ENCODE data around the gene PPM1D.
"Not testable (repeated sequence)": the region's sequence is repeated elsewhere in the genome, so short reads cannot be mapped to it uniquely, and the experiment has no call there.

PPM1D gene

GRCh38 chr17:60606036-60606435 lies 6.0 kb downstream of the PPM1D start:
- no peaks in the 10 kb centered on the region for H3K36me3 ChIP-seq
- no peak overlapping the region for H3K4me3 ChIP-seq
- intact Hi-C loops (cut with DNase I; ENCODE audit: low total_unique reads): no loop called here
- H3K27ac ChIP-seq: peak overlapping the region in 1 of 2 donors; percentile 61
- peaks cover 0 to 52% (median 18%) of the 10 kb centered on the region in 4 donors for H3K4me1 ChIP-seq
- TF ChIP-seq, protein P1, sequence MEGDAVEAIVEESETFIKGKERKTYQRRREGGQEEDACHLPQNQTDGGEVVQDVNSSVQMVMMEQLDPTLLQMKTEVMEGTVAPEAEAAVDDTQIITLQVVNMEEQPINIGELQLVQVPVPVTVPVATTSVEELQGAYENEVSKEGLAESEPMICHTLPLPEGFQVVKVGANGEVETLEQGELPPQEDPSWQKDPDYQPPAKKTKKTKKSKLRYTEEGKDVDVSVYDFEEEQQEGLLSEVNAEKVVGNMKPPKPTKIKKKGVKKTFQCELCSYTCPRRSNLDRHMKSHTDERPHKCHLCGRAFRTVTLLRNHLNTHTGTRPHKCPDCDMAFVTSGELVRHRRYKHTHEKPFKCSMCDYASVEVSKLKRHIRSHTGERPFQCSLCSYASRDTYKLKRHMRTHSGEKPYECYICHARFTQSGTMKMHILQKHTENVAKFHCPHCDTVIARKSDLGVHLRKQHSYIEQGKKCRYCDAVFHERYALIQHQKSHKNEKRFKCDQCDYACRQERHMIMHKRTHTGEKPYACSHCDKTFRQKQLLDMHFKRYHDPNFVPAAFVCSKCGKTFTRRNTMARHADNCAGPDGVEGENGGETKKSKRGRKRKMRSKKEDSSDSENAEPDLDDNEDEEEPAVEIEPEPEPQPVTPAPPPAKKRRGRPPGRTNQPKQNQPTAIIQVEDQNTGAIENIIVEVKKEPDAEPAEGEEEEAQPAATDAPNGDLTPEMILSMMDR (IDR thresholded peaks at IDR 0.05): no peak
- H3K9me3 ChIP-seq: no peaks in the 10 kb centered on the region
- no peak for DNase-seq
- H3K27me3 ChIP-seq: no peaks in the 10 kb centered on the region

- Histone ChIP-seq H3K27ac (no peak overlapping the region), H3K27me3 (no peaks in the 10 kb centered on the region), H3K4me1 (peaks cover 0 to 33% (median 12%) of the 10 kb centered on the region in 4 donors), H3K36me3 (no peaks in the 10 kb centered on the region), H3K4me3 (no peak overlapping the region), H3K9me3 (no peaks in the 10 kb centered on the region)
- TF ChIP-seq, protein P1 (IDR thresholded peaks at IDR 0.05): no peak
- no peak for DNase-seq
- intact Hi-C loops (cut with DNase I; ENCODE audit: low total_unique reads): no loop called here
These were observed 10.5 kb downstream of the PPM1D start for GRCh38 chr17:60610473-60610872.

- H3K4me1 ChIP-seq: peaks cover 0 to 33% (median 12%) of the 10 kb centered on the region in 4 donors
- DNase-seq; H3K9me3 ChIP-seq; H3K27me3 ChIP-seq; intact Hi-C loops (cut with DNase I; ENCODE audit: low total_unique reads); H3K36me3 ChIP-seq; H3K27ac ChIP-seq; H3K4me3 ChIP-seq: not testable (repeated sequence)
These were observed 11.3 kb downstream of the PPM1D start for GRCh38 chr17:60611321-60611720.

DNA sequence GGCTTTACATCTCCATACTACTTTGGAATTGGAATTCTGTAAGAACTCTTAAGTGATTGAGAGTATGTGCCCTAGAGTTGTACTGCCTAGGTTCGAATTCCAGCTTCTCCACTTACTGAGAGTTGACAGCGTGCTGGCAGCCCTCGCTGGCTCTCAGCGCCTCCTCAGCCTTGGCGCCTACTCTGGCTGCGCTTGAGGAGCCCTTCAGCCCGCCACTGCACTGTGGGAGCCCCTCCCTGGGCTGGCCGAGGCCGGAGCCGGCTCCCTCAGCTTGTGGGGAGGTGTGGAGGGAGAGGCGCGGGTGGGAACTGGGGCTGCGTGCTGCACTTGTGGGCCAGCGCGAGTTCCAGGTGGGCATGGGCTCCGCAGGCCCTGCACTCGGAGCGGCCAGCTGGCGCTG lies 13.3 kb downstream of the PPM1D start:
- TF ChIP-seq, protein P1 (IDR thresholded peaks at IDR 0.05): no peak

GRCh38 chr17:60613796-60614195 lies 13.8 kb downstream of the PPM1D start:
- H3K4me3 ChIP-seq; H3K27me3 ChIP-seq; H3K36me3 ChIP-seq; H3K27ac ChIP-seq; H3K9me3 ChIP-seq; intact Hi-C loops (cut with DNase I; ENCODE audit: low total_unique reads); DNase-seq: not testable (repeated sequence)
- peaks cover 0 to 35% (median 12%) of the 10 kb centered on the region in 4 donors for H3K4me1 ChIP-seq

More for the DNA sequence above, 13.3 kb downstream of the PPM1D start:
- Histone ChIP-seq H3K27ac (no peak overlapping the region), H3K9me3 (no peaks in the 10 kb centered on the region), H3K36me3 (no peaks in the 10 kb centered on the region), H3K4me3 (no peak overlapping the region), H3K4me1 (peaks cover 0 to 35% (median 12%) of the 10 kb centered on the region in 4 donors), H3K27me3 (no peaks in the 10 kb centered on the region)
- DNase-seq: no peak
- intact Hi-C loops (cut with DNase I; ENCODE audit: low total_unique reads): no loop called here

- H3K4me1 ChIP-seq: peaks cover 0 to 39% (median 12%) of the 10 kb centered on the region in 4 donors
- H3K9me3 ChIP-seq; intact Hi-C loops (cut with DNase I; ENCODE audit: low total_unique reads); H3K27me3 ChIP-seq; H3K4me3 ChIP-seq; DNase-seq; H3K27ac ChIP-seq; H3K36me3 ChIP-seq: not testable (repeated sequence)
These were observed 14.3 kb downstream of the PPM1D start for GRCh38 chr17:60614247-60614646.

DNA sequence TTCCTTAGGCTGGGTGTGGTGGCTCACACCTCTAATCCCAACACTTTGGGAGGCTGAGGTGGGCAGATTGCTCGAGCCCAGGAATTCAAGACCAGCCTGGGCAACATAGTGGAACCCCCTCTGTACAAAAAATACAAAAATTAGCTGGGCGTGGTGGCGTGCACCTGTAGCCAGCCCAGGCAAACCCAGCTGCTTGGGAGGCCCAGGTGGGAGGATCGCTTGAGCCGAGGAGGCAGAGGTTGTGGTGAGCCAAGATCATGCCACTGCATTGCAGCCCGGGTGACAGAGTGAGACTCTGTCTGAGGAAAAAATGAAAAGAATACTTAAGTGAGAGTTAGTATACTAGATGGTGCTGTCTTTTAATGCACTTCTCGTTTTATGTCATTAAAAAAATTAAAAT lies 15.1 kb downstream of the PPM1D start:
- TF ChIP-seq, protein P1 (IDR thresholded peaks at IDR 0.05): no peak
- Histone ChIP-seq H3K4me1 (peaks cover 0 to 48% (median 12%) of the 10 kb centered on the region in 4 donors), H3K4me3 (no peak overlapping the region), H3K36me3 (no peaks in the 10 kb centered on the region), H3K9me3 (no peaks in the 10 kb centered on the region), H3K27ac (no peak overlapping the region), H3K27me3 (no peaks in the 10 kb centered on the region)
- intact Hi-C loops (cut with DNase I; ENCODE audit: low total_unique reads): no loop called here
- DNase-seq: no peak
